Osteoblast (primary cell): ENCODE measurements around the gene CDC20. TPM values are rescaled to one million over a fixed set of nuclear protein-coding genes. Genes with fewer than 3 reads are reported as not detected.

Experiments used
- DNase-seq: peaks from one replicate; pipeline ENCODE4 v3.0.0; 2011; ENCODE audit warnings: low spot score, mixed read lengths; ENCODE audit not compliant: insufficient read length; ENCODE audit errors: missing footprints
- H2AFZ ChIP-seq: 2 replicates; pipeline ENCODE4 v1.6.0; 2011; ENCODE audit warnings: mild to moderate bottlenecking, low read length
- H3K27ac ChIP-seq: 2 replicates; pipeline ENCODE4 v1.5.1; 2011; ENCODE audit warnings: mild to moderate bottlenecking, low read depth, low read length, moderate library complexity
- H3K27me3 ChIP-seq: 2 replicates; pipeline ENCODE4 v1.6.0; 2012; ENCODE audit warnings: mild to moderate bottlenecking, control low read depth, inconsistent platforms, low read length, moderate library complexity; ENCODE audit not compliant: insufficient read depth
- H3K36me3 ChIP-seq: 2 replicates; pipeline ENCODE4 v1.5.1; 2011; ENCODE audit warnings: mild to moderate bottlenecking, low read length, control low read depth, moderate library complexity; ENCODE audit not compliant: insufficient read depth
- H3K4me1 ChIP-seq: 2 replicates; pipeline ENCODE4 v1.5.1; 2011; ENCODE audit warnings: mild to moderate bottlenecking, low read length, control low read depth, moderate library complexity; ENCODE audit not compliant: insufficient read depth
- H3K4me2 ChIP-seq: 2 replicates; pipeline ENCODE4 v1.6.0; 2011; ENCODE audit warnings: mild to moderate bottlenecking, low read length; ENCODE audit not compliant: insufficient read depth
- H3K4me3 ChIP-seq: fragments of 200-600 bp; sonication (generic); 3 replicates; pipeline ENCODE4 v1.5.1; 2012; ENCODE audit warnings: mild to moderate bottlenecking, low read length, inconsistent platforms; ENCODE audit not compliant: insufficient read depth
- H3K79me2 ChIP-seq: 2 replicates; pipeline ENCODE4 v1.6.0; 2012; ENCODE audit warnings: mild to moderate bottlenecking, low read length, control low read depth, inconsistent platforms; ENCODE audit not compliant: insufficient read depth
- H3K9me3 ChIP-seq: 2 replicates; pipeline ENCODE4 v1.5.1; 2011; ENCODE audit warnings: low read depth, low read length, control low read depth
- H4K20me1 ChIP-seq: 2 replicates; pipeline ENCODE4 v1.6.0; 2012; ENCODE audit warnings: mild to moderate bottlenecking, low read length, control low read depth; ENCODE audit not compliant: insufficient read depth
- total RNA-seq: library from RNA; depleted of rRNA; stranded (reverse); fragments of >200 nt; gene quantifications from 2 replicates; pipeline ENCODE4 v1.2.3, GENCODE V29; 2012
- TF ChIP-seq, protein P1 (sequence below): IDR thresholded peaks from 2 replicates; pipeline ENCODE4 v1.5.1; 2011; ENCODE audit warnings: mild to moderate bottlenecking, low read depth, low read length, moderate library complexity; ENCODE audit errors: extremely low read depth

CDC20 gene
- total RNA-seq, 1 donor, result 4.7 TPM

DNA sequence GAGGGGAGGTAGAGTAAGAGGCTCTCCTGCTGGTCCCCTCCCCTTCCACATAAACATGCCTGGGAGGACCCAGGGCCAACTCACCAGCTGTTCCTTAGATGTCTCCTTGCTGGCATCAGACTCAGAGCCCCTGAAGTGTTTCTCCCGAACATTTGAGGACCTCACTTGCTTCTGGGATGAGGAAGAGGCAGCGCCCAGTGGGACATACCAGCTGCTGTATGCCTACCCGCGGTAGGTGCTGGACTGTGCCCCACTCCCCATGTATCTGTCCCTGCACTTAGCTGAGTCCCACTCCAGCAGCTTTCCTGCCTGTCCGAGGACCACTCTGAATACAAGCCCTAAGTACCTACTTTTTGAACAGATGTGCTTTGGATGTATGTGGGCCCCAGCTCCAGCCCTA is 20.8 kb upstream of the CDC20 start:
- TF ChIP-seq, protein P1, sequence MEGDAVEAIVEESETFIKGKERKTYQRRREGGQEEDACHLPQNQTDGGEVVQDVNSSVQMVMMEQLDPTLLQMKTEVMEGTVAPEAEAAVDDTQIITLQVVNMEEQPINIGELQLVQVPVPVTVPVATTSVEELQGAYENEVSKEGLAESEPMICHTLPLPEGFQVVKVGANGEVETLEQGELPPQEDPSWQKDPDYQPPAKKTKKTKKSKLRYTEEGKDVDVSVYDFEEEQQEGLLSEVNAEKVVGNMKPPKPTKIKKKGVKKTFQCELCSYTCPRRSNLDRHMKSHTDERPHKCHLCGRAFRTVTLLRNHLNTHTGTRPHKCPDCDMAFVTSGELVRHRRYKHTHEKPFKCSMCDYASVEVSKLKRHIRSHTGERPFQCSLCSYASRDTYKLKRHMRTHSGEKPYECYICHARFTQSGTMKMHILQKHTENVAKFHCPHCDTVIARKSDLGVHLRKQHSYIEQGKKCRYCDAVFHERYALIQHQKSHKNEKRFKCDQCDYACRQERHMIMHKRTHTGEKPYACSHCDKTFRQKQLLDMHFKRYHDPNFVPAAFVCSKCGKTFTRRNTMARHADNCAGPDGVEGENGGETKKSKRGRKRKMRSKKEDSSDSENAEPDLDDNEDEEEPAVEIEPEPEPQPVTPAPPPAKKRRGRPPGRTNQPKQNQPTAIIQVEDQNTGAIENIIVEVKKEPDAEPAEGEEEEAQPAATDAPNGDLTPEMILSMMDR, result no peak

DNA sequence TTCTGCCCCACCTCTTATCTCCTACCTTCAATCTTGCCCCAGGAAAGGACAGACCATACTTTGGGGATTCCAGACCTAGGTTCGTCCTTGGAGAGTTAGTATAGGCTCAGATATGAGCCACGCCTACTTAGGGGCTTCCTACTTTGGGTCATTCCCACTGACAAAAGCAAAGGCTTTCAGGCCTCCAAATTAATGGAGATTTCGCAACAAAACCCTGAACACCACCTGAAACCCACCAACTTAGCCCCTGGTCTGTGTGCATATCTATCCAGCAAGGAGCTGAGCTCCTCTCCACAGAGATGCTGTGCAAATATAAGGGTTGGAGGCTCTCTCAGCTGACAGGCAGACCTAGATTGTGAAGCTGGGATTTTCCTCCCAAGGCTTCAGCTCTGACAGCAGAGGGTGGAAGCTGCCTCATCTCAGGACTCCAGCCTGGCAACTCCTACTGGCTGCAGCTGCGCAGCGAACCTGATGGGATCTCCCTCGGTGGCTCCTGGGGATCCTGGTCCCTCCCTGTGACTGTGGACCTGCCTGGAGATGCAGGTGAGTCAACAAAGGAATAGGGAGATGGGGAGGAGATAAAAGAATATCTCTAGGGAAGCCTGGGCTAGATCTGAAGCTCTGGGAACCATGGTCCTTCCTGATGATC is 19.1 kb upstream of the CDC20 start:
- Histone ChIP-seq H3K79me2 (no peaks in the 10 kb centered on the region), H3K27me3 (peaks cover 18% of the 10 kb centered on the region), H3K9me3 (no peaks in the 10 kb centered on the region), H3K4me2 (no peak overlapping the region), H4K20me1 (no peaks in the 10 kb centered on the region), H3K4me3 (no peak overlapping the region), H3K4me1 (no peaks in the 10 kb centered on the region), H3K27ac (no peak overlapping the region), H3K36me3 (no peaks in the 10 kb centered on the region), H2AFZ (no peak overlapping the region)
- DNase-seq, result no peak
- TF ChIP-seq, protein P1, result no peak

More for the DNA sequence above, 20.8 kb upstream of the CDC20 start:
- no peak for DNase-seq
- no peak overlapping the region for H2AFZ ChIP-seq
- peaks cover 18% of the 10 kb centered on the region for H3K27me3 ChIP-seq
- no peaks in the 10 kb centered on the region for H3K9me3 ChIP-seq
- H3K4me1 ChIP-seq, result no peaks in the 10 kb centered on the region
- no peaks in the 10 kb centered on the region for H4K20me1 ChIP-seq
- no peak overlapping the region for H3K4me2 ChIP-seq
- H3K4me3 ChIP-seq, result no peak overlapping the region
- no peaks in the 10 kb centered on the region for H3K79me2 ChIP-seq
- no peaks in the 10 kb centered on the region for H3K36me3 ChIP-seq
- no peak overlapping the region for H3K27ac ChIP-seq

DNA sequence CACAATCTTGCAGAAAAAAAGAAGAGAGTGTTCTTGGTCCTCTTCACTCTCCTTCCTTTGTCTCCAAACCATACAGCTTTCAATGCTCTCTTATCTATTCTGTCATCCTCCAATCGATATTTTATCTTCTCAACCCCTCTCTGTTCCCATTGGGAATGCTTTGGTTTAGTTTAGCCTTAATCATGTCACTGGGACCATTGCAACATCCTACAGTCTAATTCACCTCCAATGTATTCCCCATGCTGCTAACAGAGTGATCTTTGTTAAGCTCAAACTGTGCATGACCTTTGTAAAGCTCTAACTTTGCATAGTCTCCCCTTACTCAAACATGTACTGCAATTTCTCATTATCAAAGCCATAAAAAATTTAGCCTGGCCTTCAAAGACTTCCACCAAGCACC is 18.2 kb upstream of the CDC20 start:
- H3K9me3 ChIP-seq, result no peaks in the 10 kb centered on the region
- TF ChIP-seq, protein P1, result no peak

DNA sequence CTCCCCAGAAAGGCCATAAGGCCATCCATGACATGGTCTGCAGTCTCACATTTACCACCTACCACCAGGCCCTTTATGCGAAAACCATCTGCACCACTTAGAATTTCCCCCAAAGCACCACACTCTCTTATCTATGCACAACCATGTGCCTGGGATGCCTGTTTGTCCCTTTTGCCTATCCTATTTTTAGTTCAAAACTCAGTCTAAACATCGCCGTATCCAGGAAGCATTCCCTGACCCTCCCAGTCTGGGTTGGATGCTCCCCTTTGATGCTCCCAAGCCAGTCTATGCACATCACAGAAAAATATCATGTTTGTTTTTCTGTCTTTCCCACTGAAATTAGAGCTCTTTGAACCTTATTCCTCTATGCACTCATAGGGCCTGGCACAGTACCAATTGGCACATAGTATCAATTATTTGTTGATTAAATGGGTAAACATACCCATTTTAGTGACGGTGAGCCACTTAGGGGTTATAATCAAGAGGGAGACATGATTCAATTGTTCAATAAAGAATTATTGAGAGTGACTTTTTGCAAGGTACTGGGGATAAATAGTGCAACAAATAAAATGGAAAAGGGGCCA is 14.4 kb upstream of the CDC20 start:
- no peak overlapping the region for H2AFZ ChIP-seq
- H3K36me3 ChIP-seq, result no peaks in the 10 kb centered on the region
- no peak for DNase-seq
- no peak overlapping the region for H3K4me2 ChIP-seq
- TF ChIP-seq, protein P1, result no peak
- no peaks in the 10 kb centered on the region for H4K20me1 ChIP-seq
- H3K79me2 ChIP-seq, result no peaks in the 10 kb centered on the region
- H3K9me3 ChIP-seq, result no peaks in the 10 kb centered on the region
- no peak overlapping the region for H3K27ac ChIP-seq
- peaks cover 4% of the 10 kb centered on the region for H3K4me1 ChIP-seq
- H3K27me3 ChIP-seq, result peaks cover 31% of the 10 kb centered on the region
- H3K4me3 ChIP-seq, result no peak overlapping the region

More for the DNA sequence above, 18.2 kb upstream of the CDC20 start:
- Histone ChIP-seq H3K4me2 (no peak overlapping the region), H3K27ac (no peak overlapping the region), H3K4me3 (no peak overlapping the region), H3K36me3 (no peaks in the 10 kb centered on the region), H2AFZ (no peak overlapping the region), H3K79me2 (no peaks in the 10 kb centered on the region), H3K27me3 (peaks cover 18% of the 10 kb centered on the region), H4K20me1 (no peaks in the 10 kb centered on the region), H3K4me1 (no peaks in the 10 kb centered on the region)
- DNase-seq, result no peak
